SK-N-SH (cell line): Measurements from ENCODE around the gene TMEM163. TPM values are rescaled to one million over a fixed set of nuclear protein-coding genes. Genes with fewer than 3 reads are reported as not detected.

Experiments
- CTCF ChIA-PET: fragments of 300-600, 350-600 bp; formaldehyde crosslinking; extraction: SDS; loops from one replicate; lab custom pipeline; 2021; lab: Yijun Ruan, JAX
- POLR2A ChIA-PET: fragments of 350-600 bp; sonication (Branson Sonifier 250); formaldehyde crosslinking; extraction: SDS; loops from one replicate; lab custom pipeline; 2020; ENCODE audit warnings: antibody characterized with exemption, inconsistent platforms; lab: Yijun Ruan, JAX
- DNase-seq: peaks from one replicate; pipeline ENCODE4 v3.0.0; 2012
- H2AFZ ChIP-seq: fragments of 200-600 bp; sonication (generic); 2 replicates; pipeline ENCODE4 v1.8.1; 2016; ENCODE audit warnings: antibody characterized with exemption, mild to moderate bottlenecking, low read depth
- H3F3A ChIP-seq: fragments of 200-600 bp; sonication (generic); replicated peaks from 2 replicates; pipeline ENCODE3; 2016; ENCODE audit warnings: antibody characterized with exemption, mild to moderate bottlenecking; ENCODE audit not compliant: insufficient read depth
- H3K27ac ChIP-seq, 2 experiments: fragments of 200-500 bp in 1 of 2; fragments of 200-600 bp in 1 of 2; sonication (Bioruptor generic) in 1 of 2; sonication (generic), shearing (Covaris generic) in 1 of 2; 2 replicates each; pipeline versions ENCODE4 v1.5.1 to v1.6.1; 2014 to 2016; ENCODE audit warnings: low read depth in 2 of 2, inconsistent platforms in 1 of 2, low read length in 1 of 2, mild to moderate bottlenecking in 1 of 2, mixed read lengths in 1 of 2
- H3K27me3 ChIP-seq: fragments of 200-600 bp; sonication (generic), shearing (Covaris generic); 2 replicates; pipeline ENCODE4 v1.6.1; 2016; ENCODE audit warnings: mixed run types; ENCODE audit not compliant: insufficient read depth
- H3K36me3 ChIP-seq, 2 experiments: fragments of 200-500 bp in 1 of 2; fragments of 200-600 bp in 1 of 2; sonication (Bioruptor generic) in 1 of 2; sonication (generic) in 1 of 2; replicated peaks in 1 of 2; 2 replicates each; pipeline versions ENCODE3 to v1.5.1; 2014 to 2016; ENCODE audit warnings: low read length in 1 of 2, mild to moderate bottlenecking in 1 of 2; ENCODE audit not compliant: insufficient read depth in 2 of 2, control insufficient read depth in 1 of 2
- H3K4me1 ChIP-seq, 2 experiments: fragments of 200-500 bp in 1 of 2; fragments of 200-600 bp in 1 of 2; sonication (Bioruptor generic) in 1 of 2; sonication (generic), shearing (Covaris generic) in 1 of 2; 2 replicates each; pipeline versions ENCODE4 v1.5.1 to v1.6.1; 2014 to 2016; ENCODE audit warnings: low read depth in 1 of 2, low read length in 1 of 2, mixed run types in 1 of 2; ENCODE audit not compliant: insufficient read depth in 2 of 2, control insufficient read depth in 1 of 2
- H3K4me2 ChIP-seq: fragments of 200-600 bp; sonication (generic), shearing (Covaris generic); 2 replicates; pipeline ENCODE4 v1.6.1; 2017; ENCODE audit warnings: mixed run types
- H3K4me3 ChIP-seq, 2 experiments: fragments of 200-500 bp in 1 of 2; fragments of 200-600 bp in 1 of 2; sonication (Bioruptor generic) in 1 of 2; sonication (generic), shearing (Covaris generic) in 1 of 2; 2 replicates each; pipeline versions ENCODE4 v1.5.1 to v1.8.1; 2014 to 2016; ENCODE audit warnings: low read depth in 2 of 2, inconsistent platforms in 1 of 2, low read length in 1 of 2, mild to moderate bottlenecking in 1 of 2, mixed read lengths in 1 of 2, moderate library complexity in 1 of 2
- H3K79me2 ChIP-seq: fragments of 200-600 bp; sonication (generic); 2 replicates; pipeline ENCODE4 v1.8.1; 2017; ENCODE audit warnings: mild to moderate bottlenecking; ENCODE audit not compliant: insufficient read depth
- H3K9ac ChIP-seq: fragments of 200-600 bp; sonication (generic); 2 replicates; pipeline ENCODE4 v1.6.1; 2017; ENCODE audit warnings: mixed run types
- H3K9me2 ChIP-seq: fragments of 200-600 bp; sonication (generic); 2 replicates; pipeline ENCODE4 v1.6.1; 2017; ENCODE audit warnings: mixed run types
- H3K9me3 ChIP-seq: fragments of 200-600 bp; sonication (generic); 2 replicates; pipeline ENCODE4 v1.6.1; 2017; ENCODE audit warnings: mixed run types, mild to moderate bottlenecking, moderate library complexity
- H4K20me1 ChIP-seq: fragments of 200-600 bp; sonication (generic); 2 replicates; pipeline ENCODE4 v1.6.1; 2017; ENCODE audit warnings: mild to moderate bottlenecking, mixed run types; ENCODE audit not compliant: insufficient read depth
- EP300 ChIP-seq, 2 experiments: IDR thresholded peaks; 2 replicates each; pipeline versions ENCODE4 v1.4.0 to v1.6.1; 2012; ENCODE audit warnings: borderline replicate concordance in 1 of 2, low read depth in 1 of 2, low read length in 1 of 2
- GATA2 ChIP-seq: sonication (generic); formaldehyde crosslinking; IDR thresholded peaks from 2 replicates; pipeline ENCODE4 v1.5.0; 2020; ENCODE audit warnings: mild to moderate bottlenecking, missing genetic modification reagents
- IRF3 ChIP-seq: fragments of 150-350 bp; IDR thresholded peaks from 2 replicates; pipeline ENCODE4 v1.6.1; 2016; ENCODE audit warnings: mild to moderate bottlenecking, low read depth, low read length
- MAX ChIP-seq: IDR thresholded peaks from 2 replicates; pipeline ENCODE4 v1.4.0; 2012; ENCODE audit warnings: low read depth
- RAD21 ChIP-seq: IDR thresholded peaks from 2 replicates; pipeline ENCODE4 v1.6.1; 2012; ENCODE audit warnings: mild to moderate bottlenecking, low read length
- RCOR1 ChIP-seq: fragments of 150-350 bp; IDR thresholded peaks from 2 replicates; pipeline ENCODE4 v1.6.1; 2017; ENCODE audit warnings: antibody characterized with exemption, low read length
- SMC3 ChIP-seq: IDR thresholded peaks from 2 replicates; pipeline ENCODE4 v1.6.1; 2012; ENCODE audit warnings: low read depth, low read length, improper control_type of control experiment
- TAF1 ChIP-seq: IDR thresholded peaks from 2 replicates; pipeline ENCODE4 v1.6.1; 2012; ENCODE audit warnings: low read depth, mild to moderate bottlenecking, low read length, moderate library complexity, borderline replicate concordance
- TEAD4 ChIP-seq: IDR thresholded peaks from 2 replicates; pipeline ENCODE4 v1.4.0; 2012; ENCODE audit warnings: mild to moderate bottlenecking, borderline replicate concordance; ENCODE audit not compliant: insufficient read depth
- USF1 ChIP-seq: IDR thresholded peaks from 2 replicates; pipeline ENCODE4 v1.4.0; 2012; ENCODE audit warnings: low read depth, borderline replicate concordance
- USF2 ChIP-seq: fragments of 150-350 bp; IDR thresholded peaks from 2 replicates; pipeline ENCODE4 v1.6.1; 2017; ENCODE audit warnings: antibody characterized with exemption, low read length, low read depth, borderline replicate concordance
- YY1 ChIP-seq: IDR thresholded peaks from 2 replicates; pipeline ENCODE4 v1.4.0; 2012; ENCODE audit warnings: low read depth, mild to moderate bottlenecking
- WGBS: methylation state at CpG from one replicate; pipeline ENCODE4 v1.1.6; 2017; ENCODE audit warnings: low lambda C conversion rate; 5-methylcytosine and 5-hydroxymethylcytosine counted together
- polyA plus RNA-seq, 3 experiments: library from polyadenylated mRNA; depleted of rRNA; stranded (reverse); fragments of >200 nt; gene quantifications; 2 replicates each; pipeline ENCODE4 v1.2.3, GENCODE V29; 2012

The TMEM163 gene
- polyA plus RNA-seq, 1 of the 3 experiments (the other 2 are of a cell fraction), result not detected

GRCh38 chr2:134736167-134736880, 17.5 kb upstream of the TMEM163 start:
- no peak overlapping the region for H3K4me2 ChIP-seq
- H2AFZ ChIP-seq, result no peak overlapping the region
- TF ChIP-seq TEAD4, result no peak
- no peak for TF ChIP-seq SMC3
- TF ChIP-seq EP300 (IDR thresholded peaks at IDR 0.05; ENCODE audit: borderline replicate concordance in 1 of 2, low read depth in 1 of 2, low read length in 1 of 2), result no peak
- no peak for TF ChIP-seq MAX
- TF ChIP-seq RAD21, result no peak
- TF ChIP-seq IRF3, result no peak
- no peak for TF ChIP-seq TAF1
- no peak for TF ChIP-seq USF2
- no peak for TF ChIP-seq USF1
- TF ChIP-seq GATA2, result no peak
- TF ChIP-seq RCOR1, result no peak
- H3K27ac ChIP-seq, result no peak overlapping the region
- H3K27me3 ChIP-seq, result no peaks in the 10 kb centered on the region
- DNase-seq, result no peak
- CTCF ChIA-PET, result no interaction called here
- H3F3A ChIP-seq, result no peaks in the 10 kb centered on the region
- no peak overlapping the region for H3K9ac ChIP-seq
- POLR2A ChIA-PET, result no interaction called here
- no peak overlapping the region for H3K4me3 ChIP-seq
- H3K9me3 ChIP-seq, result no peaks in the 10 kb centered on the region
- no peaks in the 10 kb centered on the region for H3K9me2 ChIP-seq
- H4K20me1 ChIP-seq, result no peaks in the 10 kb centered on the region
- no peaks in the 10 kb centered on the region for H3K36me3 ChIP-seq
- no peaks in the 10 kb centered on the region for H3K79me2 ChIP-seq
- WGBS, result 20% methylated on average over 3 of the region's 3 CpGs
- H3K4me1 ChIP-seq, result peaks cover 0 to 5% of the 10 kb centered on the region in 2 experiments; a peak in 1 of 4 replicates

GRCh38 chr2:134728163-134728562, 9.4 kb upstream of the TMEM163 start:
- no peak overlapping the region for H3K4me3 ChIP-seq
- 43% methylated on average over 3 of the region's 3 CpGs for WGBS
- H3K9me2 ChIP-seq, result no peaks in the 10 kb centered on the region
- no peaks in the 10 kb centered on the region for H4K20me1 ChIP-seq
- no peak for DNase-seq
- no peaks in the 10 kb centered on the region for H3K9me3 ChIP-seq
- no peaks in the 10 kb centered on the region for H3K4me1 ChIP-seq
- no peaks in the 10 kb centered on the region for H3F3A ChIP-seq
- H3K27ac ChIP-seq, result no peak overlapping the region
- no peak overlapping the region for H2AFZ ChIP-seq
- TF ChIP-seq IRF3 (no peak), EP300 (IDR thresholded peaks at IDR 0.05; ENCODE audit: borderline replicate concordance in 1 of 2, low read depth in 1 of 2, low read length in 1 of 2) (no peak), YY1 (no peak)
- H3K36me3 ChIP-seq, result no peaks in the 10 kb centered on the region
- H3K79me2 ChIP-seq, result no peaks in the 10 kb centered on the region
- POLR2A ChIA-PET, result no interaction called here
- H3K9ac ChIP-seq, result no peak overlapping the region
- CTCF ChIA-PET, result no interaction called here
- H3K27me3 ChIP-seq, result no peaks in the 10 kb centered on the region
- H3K4me2 ChIP-seq, result no peak overlapping the region
